D721Med (cell line): ENCODE results near the gene RIMBP2.

Source experiments
- DNase-seq: peaks from one replicate; pipeline ENCODE4 v3.0.0; 2011; ENCODE audit warnings: low spot score; ENCODE audit not compliant: insufficient read length
- FAIRE-seq: peaks from 2 replicates; lab custom pipeline; 2011; peaks lifted over from hg19 to GRCh38; lab: Jason Lieb, UNC
- TF ChIP-seq, protein P1 (sequence below): IDR thresholded peaks from 2 replicates; pipeline ENCODE4 v1.5.1; 2012; ENCODE audit warnings: mild to moderate bottlenecking, control low read depth; ENCODE audit not compliant: insufficient read depth; ENCODE audit errors: missing control alignments

The RIMBP2 gene

GRCh38 chr12:130609966-130610365 lies 106.1 kb downstream of the RIMBP2 start:
- FAIRE-seq, result no peak
- DNase-seq, result no peak
- TF ChIP-seq, protein P1, sequence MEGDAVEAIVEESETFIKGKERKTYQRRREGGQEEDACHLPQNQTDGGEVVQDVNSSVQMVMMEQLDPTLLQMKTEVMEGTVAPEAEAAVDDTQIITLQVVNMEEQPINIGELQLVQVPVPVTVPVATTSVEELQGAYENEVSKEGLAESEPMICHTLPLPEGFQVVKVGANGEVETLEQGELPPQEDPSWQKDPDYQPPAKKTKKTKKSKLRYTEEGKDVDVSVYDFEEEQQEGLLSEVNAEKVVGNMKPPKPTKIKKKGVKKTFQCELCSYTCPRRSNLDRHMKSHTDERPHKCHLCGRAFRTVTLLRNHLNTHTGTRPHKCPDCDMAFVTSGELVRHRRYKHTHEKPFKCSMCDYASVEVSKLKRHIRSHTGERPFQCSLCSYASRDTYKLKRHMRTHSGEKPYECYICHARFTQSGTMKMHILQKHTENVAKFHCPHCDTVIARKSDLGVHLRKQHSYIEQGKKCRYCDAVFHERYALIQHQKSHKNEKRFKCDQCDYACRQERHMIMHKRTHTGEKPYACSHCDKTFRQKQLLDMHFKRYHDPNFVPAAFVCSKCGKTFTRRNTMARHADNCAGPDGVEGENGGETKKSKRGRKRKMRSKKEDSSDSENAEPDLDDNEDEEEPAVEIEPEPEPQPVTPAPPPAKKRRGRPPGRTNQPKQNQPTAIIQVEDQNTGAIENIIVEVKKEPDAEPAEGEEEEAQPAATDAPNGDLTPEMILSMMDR, result no peak

DNA sequence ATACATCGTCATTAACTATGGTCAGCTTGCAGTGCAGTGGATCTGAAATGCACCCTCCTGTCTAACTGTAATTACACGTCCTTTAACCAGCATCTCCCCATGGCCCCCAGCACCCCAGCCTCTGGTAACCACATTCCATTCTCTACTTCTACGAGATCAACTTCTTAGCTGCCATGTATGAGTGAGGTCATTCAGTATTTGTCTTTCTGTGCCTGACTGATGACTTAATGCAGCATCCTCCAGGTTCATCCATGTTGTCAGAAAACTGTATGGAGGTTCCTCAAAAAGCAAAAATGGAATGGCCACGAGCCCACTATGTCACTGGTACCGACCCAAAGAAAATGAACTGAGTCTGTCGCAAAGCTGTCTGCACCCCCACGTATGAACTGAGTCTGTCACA lies 107.3 kb downstream of the RIMBP2 start:
- TF ChIP-seq, protein P1, result no peak
- FAIRE-seq, result no peak

GRCh38 chr12:130608132-130608531 lies 108.0 kb downstream of the RIMBP2 start:
- DNase-seq (no peak), FAIRE-seq (no peak)
- TF ChIP-seq, protein P1, result no peak

More for the DNA sequence above, 107.3 kb downstream of the RIMBP2 start:
- DNase-seq, result no peak

DNA sequence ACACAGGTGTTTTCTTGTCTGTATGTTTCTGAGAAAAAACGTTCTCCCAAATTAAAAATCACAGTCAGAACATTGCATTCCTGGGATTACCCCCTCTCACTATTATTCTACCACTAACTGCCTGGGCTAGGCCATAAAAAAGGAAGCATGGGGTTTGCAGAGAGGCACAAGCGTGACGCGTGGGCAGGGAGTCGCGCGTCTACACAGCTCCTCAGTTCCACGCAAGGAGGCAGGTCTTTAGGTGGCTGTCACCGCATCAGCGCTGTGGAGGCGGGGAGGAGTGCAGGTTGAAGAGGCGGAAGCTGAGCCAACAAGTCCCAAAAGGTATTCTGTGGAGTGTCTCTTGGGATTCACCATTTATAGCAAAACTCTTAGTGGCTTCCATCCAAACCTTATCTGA lies 109.9 kb downstream of the RIMBP2 start:
- TF ChIP-seq, protein P1, result no peak
- FAIRE-seq, result no peak
- no peak for DNase-seq

GRCh38 chr12:130603396-130603965 lies 112.6 kb downstream of the RIMBP2 start:
- TF ChIP-seq, protein P1, result no peak
- DNase-seq, result no peak
- no peak for FAIRE-seq

DNA sequence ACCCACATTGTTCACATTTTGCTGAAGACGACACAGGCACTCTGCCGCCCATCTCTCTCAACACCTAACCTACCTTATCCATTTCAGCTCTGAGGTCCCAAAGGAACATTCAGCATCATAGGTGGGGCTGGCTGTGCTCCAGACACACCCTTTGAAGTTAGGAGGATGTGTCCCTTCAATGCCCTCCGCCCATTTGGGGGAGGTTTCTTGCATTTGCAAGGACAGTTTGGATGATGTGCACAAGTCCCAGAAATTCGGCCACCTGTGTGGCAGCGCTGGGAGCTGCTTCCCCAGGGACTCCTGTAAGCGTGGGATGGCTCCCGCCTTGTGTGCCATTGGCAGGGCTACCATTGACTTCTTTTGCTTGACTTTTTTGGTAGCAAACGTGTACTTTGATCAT lies 113.8 kb downstream of the RIMBP2 start:
- FAIRE-seq, result no peak
- TF ChIP-seq, protein P1, result no peak
- no peak for DNase-seq

DNA sequence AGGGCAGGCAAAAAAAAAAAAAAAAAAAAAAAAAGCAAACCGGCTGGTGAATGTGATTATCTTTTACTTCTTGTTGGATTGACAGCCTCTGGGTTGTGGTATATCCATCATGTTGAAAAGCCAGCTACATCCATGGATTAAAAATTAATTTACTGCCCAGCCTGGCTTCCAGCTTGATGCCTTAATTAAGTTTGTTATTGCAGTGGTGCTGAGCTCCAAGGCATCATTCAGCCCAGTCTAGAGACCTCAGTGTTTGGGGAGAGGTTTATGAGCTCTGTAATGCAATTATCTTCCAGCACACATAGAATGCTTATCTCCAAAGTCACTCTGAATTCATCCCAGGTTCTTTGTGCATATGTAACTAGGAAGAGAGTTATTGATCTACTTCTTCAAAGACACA lies 114.8 kb downstream of the RIMBP2 start:
- TF ChIP-seq, protein P1, result no peak
- DNase-seq (no peak), FAIRE-seq (no peak)
